GM23248 (cell line): Measurements from ENCODE around the gene ABHD2. TPM values are rescaled to one million over a fixed set of nuclear protein-coding genes. Genes with fewer than 3 reads are reported as not detected.
A peak's percentile ranks its signal among the peaks of the same experiment; 100 is the strongest.

Experiments used
- DNase-seq: peaks from one replicate; pipeline ENCODE4 v3.0.0-alpha.2; 2015
- H2AFZ ChIP-seq: fragments of 200-600 bp; sonication (generic); 2 replicates; pipeline ENCODE4 v1.6.1; 2016; ENCODE audit warnings: antibody characterized with exemption
- H3F3A ChIP-seq: fragments of 200-600 bp; sonication (generic); 2 replicates; pipeline ENCODE4 v1.6.1; 2016; ENCODE audit warnings: mild to moderate bottlenecking, antibody characterized with exemption, mixed run types; ENCODE audit not compliant: insufficient read depth
- H3K27ac ChIP-seq: fragments of 200-600 bp; sonication (generic); 2 replicates; pipeline ENCODE4 v1.5.1; 2016; ENCODE audit warnings: mild to moderate bottlenecking
- H3K27me3 ChIP-seq: fragments of 200-600 bp; sonication (generic); replicated peaks from 2 replicates; pipeline ENCODE4 v1.6.1; 2016; ENCODE audit warnings: mild to moderate bottlenecking; ENCODE audit not compliant: insufficient read depth
- H3K36me3 ChIP-seq: fragments of 200-600 bp; sonication (generic); 2 replicates; pipeline ENCODE4 v1.6.1; 2016; ENCODE audit warnings: low read depth, mild to moderate bottlenecking
- H3K4me1 ChIP-seq: fragments of 200-600 bp; sonication (generic); 2 replicates; pipeline ENCODE4 v1.6.1; 2016; ENCODE audit warnings: mild to moderate bottlenecking; ENCODE audit not compliant: insufficient read depth
- H3K4me2 ChIP-seq: fragments of 200-600 bp; sonication (generic); one replicate; pipeline ENCODE4 v1.6.1; 2016; ENCODE audit warnings: mild to moderate bottlenecking; ENCODE audit not compliant: unreplicated experiment
- H3K4me3 ChIP-seq: fragments of 200-600 bp; sonication (generic); 2 replicates; pipeline ENCODE4 v1.5.1; 2016; ENCODE audit warnings: mild to moderate bottlenecking
- H3K79me2 ChIP-seq: fragments of 200-600 bp; sonication (generic); 2 replicates; pipeline ENCODE4 v1.6.1; 2016; ENCODE audit warnings: mild to moderate bottlenecking; ENCODE audit not compliant: insufficient read depth
- H3K9ac ChIP-seq: fragments of 200-600 bp; sonication (generic); 2 replicates; pipeline ENCODE4 v1.6.1; 2016; ENCODE audit warnings: mild to moderate bottlenecking
- H3K9me2 ChIP-seq: fragments of 200-600 bp; sonication (generic); 2 replicates; pipeline ENCODE4 v1.6.1; 2016; ENCODE audit warnings: mixed run types, mild to moderate bottlenecking, moderate library complexity; ENCODE audit not compliant: insufficient read depth
- H3K9me3 ChIP-seq: fragments of 200-600 bp; sonication (generic); one replicate; pipeline ENCODE4 v1.6.1; 2017; ENCODE audit warnings: low read depth
- H4K20me1 ChIP-seq: fragments of 200-600 bp; sonication (generic); 2 replicates; pipeline ENCODE4 v1.6.0; 2016; ENCODE audit not compliant: insufficient read depth
- EZH2 ChIP-seq: fragments of 200-600 bp; sonication (generic); IDR thresholded peaks from 2 replicates; pipeline ENCODE4 v1.6.1; 2018; ENCODE audit warnings: antibody characterized with exemption, mild to moderate bottlenecking; ENCODE audit not compliant: insufficient read depth, poor library complexity, severe bottlenecking
- EZH2phosphoT487 ChIP-seq: fragments of 200-600 bp; sonication (generic); IDR thresholded peaks from 2 replicates; pipeline ENCODE4 v1.6.1; 2018; ENCODE audit warnings: antibody characterized with exemption, moderate library complexity, mild to moderate bottlenecking, low read depth; ENCODE audit not compliant: insufficient read depth
- WGBS, 2 experiments: methylation state at CpG; one replicate each; pipeline ENCODE4 v1.1.6; 2015 to 2017; ENCODE audit warnings: low lambda C conversion rate in 2 of 2, low coverage in 1 of 2; ENCODE audit errors: missing lambda C conversion rate in 2 of 2; 5-methylcytosine and 5-hydroxymethylcytosine counted together
- in situ Hi-C: fragments of 300-500 bp; cut with MboI; formaldehyde crosslinking; loops from 2 replicates; pipeline ENCODE4 v1.15.0; 2020
- polyA plus RNA-seq: library from polyadenylated mRNA; unstranded; fragments of >200 nt; fragmentation: Nextera tagmentation; extraction: Ambion mirVana; gene quantifications from 2 replicates; pipeline ENCODE4 v1.2.1, GENCODE V29; 2016
- total RNA-seq: library from RNA; depleted of rRNA; stranded (reverse); fragments of >200 nt; shearing (Covaris generic); gene quantifications from 2 replicates; pipeline ENCODE4 v1.2.3, GENCODE V29; 2014

Gene ABHD2
- total and polyA plus RNA-seq, 2 experiments from 2014 or later: 17.6 to 24.2 TPM

DNA sequence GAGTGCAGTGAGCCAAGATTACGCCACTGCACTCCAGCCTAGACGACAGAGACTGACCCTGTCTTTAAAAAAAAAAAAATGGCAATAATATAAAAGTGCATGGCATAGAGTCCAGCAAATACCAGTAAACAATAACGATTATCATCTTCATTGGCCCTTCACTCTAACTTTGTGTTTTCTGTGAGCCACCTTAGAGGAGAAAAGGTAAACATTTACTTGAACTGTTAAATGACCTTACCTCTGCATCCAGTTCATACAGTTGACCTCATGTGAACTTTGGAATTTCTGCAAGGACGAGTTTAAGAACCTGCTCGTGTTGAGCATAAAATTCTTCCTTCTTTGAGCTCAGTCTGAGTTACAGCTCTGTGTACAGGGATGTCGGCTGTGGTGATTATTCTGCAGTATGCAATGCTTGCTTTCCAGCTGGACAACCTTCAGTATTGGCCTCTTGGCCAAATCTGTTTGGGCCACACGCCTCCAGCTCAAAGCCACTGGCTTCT lies 76.5 kb downstream of the ABHD2 start:
- TF ChIP-seq EZH2phosphoT487: no peak
- TF ChIP-seq EZH2: no peak
- H3K27ac ChIP-seq: no peak overlapping the region

DNA sequence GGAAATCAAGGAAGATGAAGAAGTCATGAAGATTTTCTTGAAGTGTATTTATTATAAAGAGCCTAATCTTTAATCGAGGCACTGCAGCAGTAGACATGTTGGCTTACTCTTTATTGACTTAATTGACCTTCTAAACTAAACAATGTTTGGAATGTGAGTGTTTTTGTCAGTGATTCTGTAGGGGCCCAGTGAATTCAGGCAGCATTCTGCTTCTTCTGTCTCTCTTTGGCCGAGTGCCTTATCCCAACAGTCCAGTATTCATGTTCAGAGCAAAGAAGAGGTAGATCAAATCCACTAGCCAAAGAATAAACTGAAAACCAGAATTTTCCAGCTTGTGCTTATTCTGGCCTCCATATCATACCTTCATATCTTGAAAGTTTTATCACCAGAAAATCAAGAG lies 77.4 kb downstream of the ABHD2 start:
- Histone ChIP-seq H3K9me3 (no peaks in the 10 kb centered on the region), H3K4me1 (peaks cover 26% of the 10 kb centered on the region), H4K20me1 (no peaks in the 10 kb centered on the region), H3F3A (peaks cover 17% of the 10 kb centered on the region), H3K4me3 (no peak overlapping the region), H3K79me2 (no peaks in the 10 kb centered on the region), H3K9me2 (no peaks in the 10 kb centered on the region), H3K36me3 (no peaks in the 10 kb centered on the region; the same call in 1 of the 2 replicates), H3K4me2 (no peak overlapping the region), H3K9ac (no peak overlapping the region), H3K27ac (no peak overlapping the region), H3K27me3 (no peaks in the 10 kb centered on the region), H2AFZ (no peak overlapping the region)
- no peak for DNase-seq
- no peak for TF ChIP-seq EZH2phosphoT487
- TF ChIP-seq EZH2: no peak
- in situ Hi-C loops: no loop called here
- WGBS, 2 experiments: 45 to 49% methylated on average over 2 of the region's 2 CpGs

More for the DNA sequence above, 76.5 kb downstream of the ABHD2 start:
- Histone ChIP-seq H3F3A (peaks cover 17% of the 10 kb centered on the region), H3K9ac (no peak overlapping the region), H4K20me1 (no peaks in the 10 kb centered on the region), H3K4me1 (peaks cover 26% of the 10 kb centered on the region), H2AFZ (no peak overlapping the region), H3K79me2 (no peaks in the 10 kb centered on the region), H3K4me2 (no peak overlapping the region), H3K27me3 (no peaks in the 10 kb centered on the region), H3K36me3 (no peaks in the 10 kb centered on the region; the same call in 1 of the 2 replicates), H3K4me3 (no peak overlapping the region), H3K9me3 (no peaks in the 10 kb centered on the region), H3K9me2 (no peaks in the 10 kb centered on the region)
- no peak for DNase-seq
- in situ Hi-C loops: no loop called here
- 56 to 58% methylated on average over 7 of the region's 7 CpGs for WGBS, 2 experiments

GRCh38 chr15:89167267-89168176 lies 79.3 kb downstream of the ABHD2 start:
- Histone ChIP-seq H3K9ac (no peak overlapping the region), H3K9me2 (no peaks in the 10 kb centered on the region), H3K27ac (peak overlapping the region; percentile 43), H2AFZ (no peak overlapping the region), H3F3A (peaks cover 17% of the 10 kb centered on the region), H3K9me3 (no peaks in the 10 kb centered on the region), H4K20me1 (no peaks in the 10 kb centered on the region), H3K27me3 (no peaks in the 10 kb centered on the region), H3K4me1 (peaks cover 26% of the 10 kb centered on the region), H3K4me2 (peak overlapping the region; percentile 8), H3K79me2 (no peaks in the 10 kb centered on the region), H3K36me3 (no peaks in the 10 kb centered on the region), H3K4me3 (no peak overlapping the region)
- TF ChIP-seq EZH2phosphoT487 (no peak), EZH2 (no peak)
- in situ Hi-C loops: no loop called here
- peak; percentile 83 for DNase-seq
- 57 to 59% methylated on average over 7 of the region's 7 CpGs for WGBS, 2 experiments

GRCh38 chr15:89168316-89168833 lies 80.1 kb downstream of the ABHD2 start:
- TF ChIP-seq EZH2phosphoT487 (no peak), EZH2 (no peak)
- peak overlapping the region; percentile 8 for H3K4me2 ChIP-seq
- peaks cover 26% of the 10 kb centered on the region for H3K4me1 ChIP-seq
- H3K27me3 ChIP-seq: no peaks in the 10 kb centered on the region
- H3K27ac ChIP-seq: peak overlapping the region; percentile 43
- H3K4me3 ChIP-seq: no peak overlapping the region
- H3K36me3 ChIP-seq: no peaks in the 10 kb centered on the region
- no peaks in the 10 kb centered on the region for H3K9me2 ChIP-seq
- H3K9ac ChIP-seq: no peak overlapping the region
- peaks cover 17% of the 10 kb centered on the region for H3F3A ChIP-seq
- in situ Hi-C loops: no loop called here
- no peaks in the 10 kb centered on the region for H3K79me2 ChIP-seq
- H4K20me1 ChIP-seq: no peaks in the 10 kb centered on the region
- H2AFZ ChIP-seq: no peak overlapping the region
- H3K9me3 ChIP-seq: no peaks in the 10 kb centered on the region
- no peak for DNase-seq
